Astrocyte (in vitro differentiated cells and primary cell): ENCODE measurements around the gene IPO7.

ENCODE experiments used
- CTCF ChIP-seq: IDR thresholded peaks from 2 replicates; pipeline ENCODE4 v1.5.1; 2011; ENCODE audit warnings: low read depth, mild to moderate bottlenecking, inconsistent platforms, low read length, moderate library complexity; ENCODE audit not compliant: insufficient read depth
- EZH2 ChIP-seq: IDR thresholded peaks from 2 replicates; pipeline ENCODE4 v1.6.1; 2012; ENCODE audit warnings: mild to moderate bottlenecking, low read length, inconsistent platforms; ENCODE audit not compliant: insufficient read depth

GRCh38 chr11:9494316-9494715, 109.9 kb downstream of the IPO7 start:
- TF ChIP-seq CTCF: no peak
- TF ChIP-seq EZH2: no peak
